Lung microvascular endothelial cell (primary cell): ENCODE measurements around the gene SNRNP200. TPM values are rescaled to one million over a fixed set of nuclear protein-coding genes. Genes with fewer than 3 reads are reported as not detected.
"Not testable (repeated sequence)": the region's sequence is repeated elsewhere in the genome, so short reads cannot be mapped to it uniquely, and the experiment has no call there.

Source experiments
- DNase-seq, 2 donors: peaks; one replicate each; pipeline versions ENCODE4 v3.0.0 to v3.0.0-alpha.2; 2010; ENCODE audit warnings: low read depth in 2 of 2
- total RNA-seq: library from RNA; depleted of rRNA; stranded (reverse); fragments of >200 nt; gene quantifications from 2 replicates; pipeline ENCODE4 v1.2.1, GENCODE V29; 2014

SNRNP200 gene
- total RNA-seq, 1 donor from 2014 or later = 40.5 TPM

GRCh38 chr2:96325041-96325883 is 19.9 kb upstream of the SNRNP200 start, which contains the start of gene ITPRIPL1:
TSS of gene ITPRIPL1 (plus strand) at chr2:96325317. CDS start at chr2:96325840, 523 bp downstream.
- DNase-seq = no peak

GRCh38 chr2:96324721-96325040 is 19.3 kb upstream of the SNRNP200 start:
- no peak for DNase-seq

DNA sequence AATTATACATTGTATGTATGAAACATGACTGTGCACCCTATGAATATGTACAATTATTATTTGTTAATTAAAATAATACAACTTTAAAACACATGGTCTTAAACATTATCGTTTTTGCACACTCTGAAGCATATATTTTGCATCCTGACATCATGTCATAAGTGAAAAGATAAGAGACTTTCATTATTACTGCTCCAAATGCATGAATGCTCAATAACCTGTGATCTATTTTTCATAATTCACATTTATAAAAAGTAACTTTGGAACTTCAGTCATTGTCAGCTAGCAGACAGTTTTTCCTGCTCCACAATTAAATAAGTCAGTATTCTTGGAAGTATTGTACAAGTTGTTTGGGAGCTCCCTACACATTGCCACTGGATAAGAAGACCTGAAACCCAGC is 18.5 kb upstream of the SNRNP200 start:
- no peak for DNase-seq

DNA sequence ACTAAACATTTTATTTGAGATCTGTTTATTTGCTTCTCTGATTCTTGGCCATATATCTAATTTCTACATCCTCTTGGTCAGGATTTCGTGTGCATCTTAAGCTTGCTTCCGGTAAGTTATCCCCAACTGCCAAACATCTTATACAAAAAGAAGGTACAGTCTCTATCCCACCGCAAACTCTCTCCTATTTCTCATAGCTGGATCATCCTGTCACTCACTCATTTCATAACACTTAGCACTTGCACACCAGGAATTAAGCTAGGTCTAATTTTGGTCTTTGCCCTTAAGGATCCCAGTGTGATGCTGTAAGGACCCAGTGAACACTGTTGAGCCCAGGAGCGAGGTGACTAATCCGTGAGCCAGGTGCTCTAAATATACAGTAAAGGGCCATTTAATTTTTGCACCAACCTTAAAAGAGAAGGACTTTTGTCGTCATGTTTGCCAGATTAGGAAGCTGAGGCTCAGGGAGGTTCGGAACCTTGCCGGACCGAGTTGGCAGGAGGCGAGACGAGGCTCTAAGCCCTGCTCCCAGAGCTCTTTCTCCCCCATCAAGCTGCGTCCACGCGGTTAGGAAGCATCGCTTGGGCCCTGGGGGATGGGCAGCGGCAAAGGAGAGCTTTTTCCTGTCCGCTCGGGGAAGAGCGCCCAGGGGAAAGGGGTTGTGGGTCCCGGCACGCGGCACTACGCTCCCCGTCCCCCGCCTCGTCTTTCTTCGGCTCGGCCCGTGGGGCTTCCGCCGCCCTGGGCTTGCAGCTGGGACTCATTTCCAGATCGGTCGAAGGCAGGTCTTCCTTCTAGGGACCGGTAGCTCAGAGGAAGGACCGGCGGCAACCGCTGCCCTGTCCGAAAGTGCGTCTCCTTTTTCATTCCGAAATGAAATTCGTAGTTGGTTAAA is 15.6 kb upstream of the SNRNP200 start:
- peak; percentile 33 to 38 for DNase-seq

GRCh38 chr2:96320326-96320725 is 15.0 kb upstream of the SNRNP200 start:
- no peak for DNase-seq

DNA sequence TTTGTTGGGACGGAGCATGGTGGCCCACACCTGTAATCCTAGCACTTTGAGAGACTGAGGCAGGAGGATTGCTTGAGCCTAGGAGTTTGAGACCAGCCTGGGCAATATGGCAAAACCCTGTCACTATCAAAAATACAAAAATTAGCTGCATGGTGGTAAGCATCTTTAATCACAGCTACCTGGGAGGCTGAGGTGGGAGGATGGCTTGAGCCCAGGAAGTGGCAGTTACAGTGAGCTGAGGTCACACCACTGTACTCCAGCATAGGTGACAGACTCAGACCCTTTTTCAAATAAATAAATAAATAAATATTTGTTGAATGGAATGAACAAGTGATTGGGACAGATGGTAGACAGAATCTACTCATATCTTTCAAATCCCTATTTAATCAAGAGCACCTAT is 14.1 kb upstream of the SNRNP200 start:
- DNase-seq = no peak

- DNase-seq = no peak
These were observed 13.4 kb upstream of the SNRNP200 start for GRCh38 chr2:96318723-96319122.

DNA sequence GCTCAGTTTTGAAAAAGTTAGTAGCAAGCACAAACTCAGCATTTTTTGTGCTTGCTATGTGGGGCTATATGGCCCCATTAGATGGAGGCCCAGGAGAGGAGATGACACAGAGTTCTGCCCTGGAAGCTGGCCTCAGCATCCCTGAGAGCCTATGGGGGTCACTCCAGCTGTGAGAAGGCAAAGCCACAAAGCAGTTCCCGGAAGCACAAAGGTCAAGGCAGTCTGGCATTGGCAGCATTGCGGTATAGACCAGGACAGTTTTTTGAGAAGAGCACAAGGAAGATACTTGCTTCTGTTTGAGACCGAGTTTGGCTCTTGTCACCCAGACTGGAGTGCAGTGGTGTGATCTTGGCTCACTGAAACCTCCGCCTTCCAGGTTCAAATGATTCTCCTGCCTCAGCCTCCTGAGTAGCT is 12.2 kb upstream of the SNRNP200 start:
- DNase-seq = no peak

DNA sequence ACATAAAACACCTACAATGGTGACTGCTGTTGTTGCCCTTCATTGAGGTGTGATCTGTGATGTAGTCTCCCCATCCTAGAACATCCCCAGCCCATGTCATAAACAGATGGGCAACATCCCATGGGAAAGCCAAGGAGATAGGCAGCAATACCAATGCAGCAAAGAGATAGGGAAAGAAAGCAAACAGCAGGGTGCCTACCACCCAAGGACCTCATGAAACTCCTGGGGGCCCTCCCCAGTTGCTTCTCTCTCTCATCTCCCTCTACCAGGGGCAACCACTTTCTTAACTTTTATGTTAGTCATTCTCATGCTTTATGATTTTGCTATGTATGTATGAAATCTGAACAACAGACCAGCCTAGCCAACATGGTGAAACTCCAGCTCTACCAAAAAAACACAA is 11.7 kb upstream of the SNRNP200 start:
- no peak for DNase-seq

GRCh38 chr2:96315400-96316071 is 10.2 kb upstream of the SNRNP200 start:
- DNase-seq = peak; percentile 20 to 74

GRCh38 chr2:96315005-96315399 is 9.7 kb upstream of the SNRNP200 start:
- no peak for DNase-seq

DNA sequence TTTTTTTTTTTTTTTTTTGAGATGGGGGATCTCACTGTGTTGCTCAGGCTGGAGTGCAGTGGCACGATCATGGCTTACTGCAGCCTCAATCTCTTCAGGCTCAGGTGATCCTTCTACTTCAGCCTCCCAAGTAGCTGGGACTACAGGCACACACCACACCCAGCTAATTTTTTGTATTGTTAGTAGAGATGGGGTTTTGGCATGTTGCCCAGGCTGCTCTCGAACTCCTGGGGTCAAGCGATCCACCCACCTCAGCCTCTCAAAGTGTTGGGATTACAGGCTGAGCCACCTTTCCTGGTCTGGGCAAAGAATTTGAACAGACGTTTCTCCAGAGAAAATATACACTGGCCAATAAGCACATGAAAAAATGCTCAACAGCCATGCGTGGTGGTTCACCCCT is 2.9 kb upstream of the SNRNP200 start:
- no peak for DNase-seq

- no peak for DNase-seq
These were observed 1.0 kb upstream of the SNRNP200 start for GRCh38 chr2:96306370-96306769.

DNA sequence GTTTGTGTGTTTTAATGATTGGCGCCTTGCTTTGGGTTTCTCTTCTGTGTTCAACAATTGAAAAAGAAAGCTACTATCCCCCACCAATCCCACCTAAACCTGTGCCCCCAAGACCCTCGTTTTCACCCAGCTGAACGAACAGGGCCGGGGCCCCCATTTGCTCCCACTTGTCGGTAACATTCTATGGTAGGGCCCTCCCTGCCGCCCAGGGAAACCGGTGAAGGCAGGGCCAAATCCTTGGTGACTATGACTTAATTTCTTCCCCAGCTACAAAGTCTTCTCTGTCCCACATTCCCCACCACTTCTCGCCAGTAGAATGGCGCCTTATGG is 598 bp upstream of the SNRNP200 start:
- no peak for DNase-seq

DNA sequence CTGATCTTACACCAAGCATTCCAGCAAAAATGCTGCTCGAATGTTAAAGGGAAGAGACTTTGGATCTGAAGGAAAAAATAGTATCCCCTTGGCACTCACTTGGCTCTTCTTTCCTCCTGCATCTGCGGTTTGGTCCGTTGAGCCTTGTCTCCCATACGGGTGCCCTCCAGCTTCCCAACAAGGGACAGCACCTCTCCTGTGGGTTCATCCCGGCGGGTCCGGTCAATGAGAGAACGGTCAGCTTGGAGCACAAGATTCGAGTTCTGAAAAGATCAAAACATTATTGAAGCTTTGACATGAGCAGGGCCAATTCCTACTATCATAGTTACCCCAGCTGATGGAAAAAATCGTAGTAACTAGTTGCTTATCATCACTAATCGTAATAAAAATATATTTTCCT is 740 bp downstream of the SNRNP200 start:
- no peak for DNase-seq

DNA sequence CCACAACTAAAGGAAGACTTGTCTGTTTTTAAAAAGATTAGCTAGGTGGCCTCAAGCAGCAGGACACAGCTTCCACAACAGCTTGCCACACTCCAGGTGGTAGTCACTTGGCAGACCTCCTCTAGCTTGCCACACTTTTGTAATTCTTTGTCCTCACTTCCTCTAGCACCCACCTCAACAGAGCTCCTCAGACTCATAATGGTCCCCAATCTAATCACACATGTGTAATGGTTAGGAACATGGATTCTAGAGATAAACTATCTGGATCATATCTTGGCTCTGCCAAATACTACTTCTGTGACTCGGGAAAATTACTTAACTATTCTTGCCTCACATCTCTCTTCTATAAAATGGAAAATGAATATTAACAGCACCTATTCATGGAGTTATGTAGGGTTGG is 3.5 kb downstream of the SNRNP200 start:
- DNase-seq = no peak

DNA sequence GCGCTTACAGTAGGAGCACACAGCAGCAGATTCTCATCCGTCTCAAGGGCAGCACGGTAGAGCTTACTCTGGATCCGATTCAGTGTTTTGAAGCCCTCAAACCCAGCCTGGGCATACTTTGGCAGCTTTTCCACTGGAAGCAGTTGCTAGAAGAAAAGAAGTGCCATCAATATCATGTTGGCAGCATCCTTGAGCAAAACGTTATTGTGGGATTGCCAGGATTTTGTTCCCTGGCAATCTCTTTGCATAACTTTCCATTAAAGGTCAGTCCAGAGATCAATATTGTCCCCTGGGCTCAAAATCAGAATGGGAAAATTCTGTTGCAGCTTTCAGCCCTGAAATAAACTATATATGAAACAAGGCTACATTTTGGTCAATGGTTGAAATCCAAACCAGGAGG is 8.4 kb downstream of the SNRNP200 start:
- no peak for DNase-seq

- DNase-seq = not testable (repeated sequence)
These were observed 11.1 kb downstream of the SNRNP200 start for GRCh38 chr2:96294271-96294670.

DNA sequence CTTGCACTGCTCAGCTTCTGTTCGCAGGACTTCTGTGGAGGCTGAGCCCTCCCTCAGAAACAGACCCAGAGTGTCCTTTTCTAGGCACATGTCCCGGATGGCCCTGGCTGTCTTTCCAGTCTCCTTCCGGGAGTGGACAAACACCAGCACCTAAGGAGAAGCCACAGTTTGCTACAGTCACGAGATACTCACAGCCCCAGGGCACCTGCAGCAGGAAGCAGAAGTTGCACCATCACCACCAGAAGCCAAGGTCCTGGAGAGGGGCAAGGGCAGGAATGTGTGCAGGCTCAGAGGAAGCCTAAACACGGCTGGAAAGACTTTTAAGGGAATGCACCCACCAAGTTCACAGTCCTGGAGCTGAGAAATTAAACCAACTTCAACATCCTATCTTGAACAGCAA is 13.6 kb downstream of the SNRNP200 start:
- DNase-seq = no peak

DNA sequence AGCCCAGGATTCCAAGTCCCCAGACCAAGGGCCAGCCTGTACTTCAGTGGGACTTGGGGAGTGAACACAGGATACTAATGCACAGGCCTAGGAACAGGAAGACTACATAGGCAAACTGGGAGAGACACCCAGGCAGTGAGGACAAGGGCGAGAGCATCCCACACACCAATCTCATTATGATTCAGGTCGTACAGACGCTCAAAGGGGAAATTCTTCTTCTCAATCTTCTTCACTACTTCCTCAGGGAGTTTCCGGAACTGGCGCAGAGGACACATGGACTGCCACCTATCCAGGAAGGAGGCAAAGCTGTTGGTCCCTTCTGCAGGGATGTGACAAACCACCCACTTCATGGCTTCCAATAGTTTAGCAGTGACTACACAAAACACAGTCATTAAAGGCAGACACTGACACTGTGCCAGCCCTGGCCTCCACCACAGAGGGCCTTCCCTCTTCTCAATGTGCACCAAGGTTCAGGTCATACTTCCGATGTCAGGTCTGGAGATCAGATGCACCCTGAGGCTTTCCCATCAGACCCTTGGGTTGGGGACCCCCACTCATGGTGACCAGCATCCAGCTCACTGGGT is 18.0 kb downstream of the SNRNP200 start:
- DNase-seq = no peak

GRCh38 chr2:96276787-96277499 is 28.4 kb downstream of the SNRNP200 start:
- DNase-seq = no peak
